HCT116 (cell line): ENCODE results near the gene PANK3.

ENCODE experiments used
- EZH2phosphoT487 ChIP-seq: fragments of 200-600 bp; IDR thresholded peaks from 2 replicates; pipeline ENCODE4 v1.6.1; 2018; ENCODE audit warnings: antibody characterized with exemption, borderline replicate concordance
- JUND ChIP-seq: IDR thresholded peaks from 2 replicates; pipeline ENCODE4 v1.6.1; 2012
- POLR2A ChIP-seq: IDR thresholded peaks from 2 replicates; pipeline ENCODE4 v1.7.0; 2011; ENCODE audit warnings: borderline replicate concordance; ENCODE audit not compliant: insufficient read depth, insufficient read length; ENCODE audit errors: extremely low read depth
- POLR2AphosphoS5 ChIP-seq: IDR thresholded peaks from 2 replicates; pipeline ENCODE4 v1.6.1; 2011; ENCODE audit warnings: mild to moderate bottlenecking, low read depth, low read length, moderate library complexity
- YY1 ChIP-seq: IDR thresholded peaks from 2 replicates; pipeline ENCODE4 v1.6.1; 2011; ENCODE audit warnings: low read length, low read depth, moderate library complexity, mild to moderate bottlenecking; ENCODE audit not compliant: insufficient replicate concordance; ENCODE audit errors: extremely low read depth
- TF ChIP-seq, protein P1 (sequence below), 3 experiments: fragments of 200-600 bp in 1 of 3; sonication (generic) in 1 of 3; IDR thresholded peaks in 2 of 3; conservative IDR thresholded peaks in 1 of 3; 2 replicates each; pipeline ENCODE4 v1.5.1; 2012 to 2017; ENCODE audit warnings: low read depth in 2 of 3, low read length in 2 of 3, antibody characterized with exemption in 1 of 3, borderline replicate concordance in 1 of 3, control low read depth in 1 of 3, mild to moderate bottlenecking in 1 of 3, mixed read lengths in 1 of 3, mixed run types in 1 of 3, moderate library complexity in 1 of 3; ENCODE audit not compliant: insufficient read depth in 1 of 3
- TF ChIP-seq, protein P2 (sequence below): IDR thresholded peaks from 2 replicates; pipeline ENCODE4 v1.6.1; 2012; ENCODE audit warnings: low read depth

DNA sequence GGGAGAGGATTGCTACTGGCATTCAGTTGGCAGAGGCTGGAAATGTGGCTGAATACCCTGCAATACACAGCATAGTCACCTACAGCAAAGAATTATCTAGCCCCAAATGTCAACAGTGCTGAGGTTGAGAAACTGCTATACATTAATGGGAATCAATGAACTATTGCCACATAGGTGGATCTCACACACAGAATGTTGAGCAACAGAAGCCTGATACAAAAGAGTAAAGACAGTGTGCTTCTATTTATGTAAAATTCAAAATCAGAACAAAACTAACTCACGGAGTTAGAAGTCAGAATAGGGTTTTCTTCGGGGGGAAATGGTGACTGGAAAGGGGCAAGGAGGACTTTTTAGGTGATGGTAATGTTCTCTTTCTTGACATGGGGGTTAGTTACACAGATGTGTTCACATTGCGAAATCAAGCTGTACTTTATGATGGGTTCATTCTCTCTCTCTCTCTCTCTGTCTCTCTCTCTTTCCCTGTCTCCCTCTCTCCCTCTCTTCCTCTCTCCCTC is 45.7 kb upstream of the PANK3 start:
- TF ChIP-seq, protein P1, sequence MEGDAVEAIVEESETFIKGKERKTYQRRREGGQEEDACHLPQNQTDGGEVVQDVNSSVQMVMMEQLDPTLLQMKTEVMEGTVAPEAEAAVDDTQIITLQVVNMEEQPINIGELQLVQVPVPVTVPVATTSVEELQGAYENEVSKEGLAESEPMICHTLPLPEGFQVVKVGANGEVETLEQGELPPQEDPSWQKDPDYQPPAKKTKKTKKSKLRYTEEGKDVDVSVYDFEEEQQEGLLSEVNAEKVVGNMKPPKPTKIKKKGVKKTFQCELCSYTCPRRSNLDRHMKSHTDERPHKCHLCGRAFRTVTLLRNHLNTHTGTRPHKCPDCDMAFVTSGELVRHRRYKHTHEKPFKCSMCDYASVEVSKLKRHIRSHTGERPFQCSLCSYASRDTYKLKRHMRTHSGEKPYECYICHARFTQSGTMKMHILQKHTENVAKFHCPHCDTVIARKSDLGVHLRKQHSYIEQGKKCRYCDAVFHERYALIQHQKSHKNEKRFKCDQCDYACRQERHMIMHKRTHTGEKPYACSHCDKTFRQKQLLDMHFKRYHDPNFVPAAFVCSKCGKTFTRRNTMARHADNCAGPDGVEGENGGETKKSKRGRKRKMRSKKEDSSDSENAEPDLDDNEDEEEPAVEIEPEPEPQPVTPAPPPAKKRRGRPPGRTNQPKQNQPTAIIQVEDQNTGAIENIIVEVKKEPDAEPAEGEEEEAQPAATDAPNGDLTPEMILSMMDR (IDR thresholded peaks at IDR 0.05 in 2 of 3, conservative IDR thresholded peaks at IDR 0.05 in 1 of 3; ENCODE audit: borderline replicate concordance in 1 of 3, insufficient read depth in 1 of 3, low read depth in 2 of 3, low read length in 2 of 3), result no peak
- TF ChIP-seq EZH2phosphoT487, result no peak
- no peak for TF ChIP-seq JUND
- no peak for TF ChIP-seq POLR2AphosphoS5
- TF ChIP-seq, protein P2, sequence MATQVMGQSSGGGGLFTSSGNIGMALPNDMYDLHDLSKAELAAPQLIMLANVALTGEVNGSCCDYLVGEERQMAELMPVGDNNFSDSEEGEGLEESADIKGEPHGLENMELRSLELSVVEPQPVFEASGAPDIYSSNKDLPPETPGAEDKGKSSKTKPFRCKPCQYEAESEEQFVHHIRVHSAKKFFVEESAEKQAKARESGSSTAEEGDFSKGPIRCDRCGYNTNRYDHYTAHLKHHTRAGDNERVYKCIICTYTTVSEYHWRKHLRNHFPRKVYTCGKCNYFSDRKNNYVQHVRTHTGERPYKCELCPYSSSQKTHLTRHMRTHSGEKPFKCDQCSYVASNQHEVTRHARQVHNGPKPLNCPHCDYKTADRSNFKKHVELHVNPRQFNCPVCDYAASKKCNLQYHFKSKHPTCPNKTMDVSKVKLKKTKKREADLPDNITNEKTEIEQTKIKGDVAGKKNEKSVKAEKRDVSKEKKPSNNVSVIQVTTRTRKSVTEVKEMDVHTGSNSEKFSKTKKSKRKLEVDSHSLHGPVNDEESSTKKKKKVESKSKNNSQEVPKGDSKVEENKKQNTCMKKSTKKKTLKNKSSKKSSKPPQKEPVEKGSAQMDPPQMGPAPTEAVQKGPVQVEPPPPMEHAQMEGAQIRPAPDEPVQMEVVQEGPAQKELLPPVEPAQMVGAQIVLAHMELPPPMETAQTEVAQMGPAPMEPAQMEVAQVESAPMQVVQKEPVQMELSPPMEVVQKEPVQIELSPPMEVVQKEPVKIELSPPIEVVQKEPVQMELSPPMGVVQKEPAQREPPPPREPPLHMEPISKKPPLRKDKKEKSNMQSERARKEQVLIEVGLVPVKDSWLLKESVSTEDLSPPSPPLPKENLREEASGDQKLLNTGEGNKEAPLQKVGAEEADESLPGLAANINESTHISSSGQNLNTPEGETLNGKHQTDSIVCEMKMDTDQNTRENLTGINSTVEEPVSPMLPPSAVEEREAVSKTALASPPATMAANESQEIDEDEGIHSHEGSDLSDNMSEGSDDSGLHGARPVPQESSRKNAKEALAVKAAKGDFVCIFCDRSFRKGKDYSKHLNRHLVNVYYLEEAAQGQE, result no peak
- TF ChIP-seq YY1, result no peak
- no peak for TF ChIP-seq POLR2A
